Pons (tissue), 1 donor: ENCODE results near the gene SFXN1.

Experiments used
- DNase-seq: peaks from one replicate; pipeline ENCODE4 v3.0.0-alpha.2; 2016; ENCODE audit warnings: low spot score

SFXN1 gene

DNA sequence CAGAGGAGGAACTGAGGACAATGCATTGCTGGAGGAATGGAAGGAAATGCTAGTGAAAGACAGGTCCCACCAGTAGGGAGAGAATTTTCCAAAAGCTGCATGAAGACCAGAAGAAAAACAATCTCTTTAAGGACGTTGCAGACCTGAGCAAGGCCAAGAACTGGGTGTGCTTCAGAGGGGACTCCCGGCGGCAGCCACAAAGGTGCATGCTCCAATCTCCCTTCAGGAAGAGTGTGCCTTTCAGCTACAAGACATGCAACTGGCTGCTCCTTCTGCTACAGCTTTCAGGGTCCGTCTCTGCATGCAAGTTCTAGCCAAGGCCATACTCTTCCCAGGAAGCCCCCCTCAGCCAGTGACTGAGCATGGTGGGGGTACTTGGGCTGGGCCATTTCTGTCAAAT is 62.9 kb downstream of the SFXN1 start:
- DNase-seq: no peak

DNA sequence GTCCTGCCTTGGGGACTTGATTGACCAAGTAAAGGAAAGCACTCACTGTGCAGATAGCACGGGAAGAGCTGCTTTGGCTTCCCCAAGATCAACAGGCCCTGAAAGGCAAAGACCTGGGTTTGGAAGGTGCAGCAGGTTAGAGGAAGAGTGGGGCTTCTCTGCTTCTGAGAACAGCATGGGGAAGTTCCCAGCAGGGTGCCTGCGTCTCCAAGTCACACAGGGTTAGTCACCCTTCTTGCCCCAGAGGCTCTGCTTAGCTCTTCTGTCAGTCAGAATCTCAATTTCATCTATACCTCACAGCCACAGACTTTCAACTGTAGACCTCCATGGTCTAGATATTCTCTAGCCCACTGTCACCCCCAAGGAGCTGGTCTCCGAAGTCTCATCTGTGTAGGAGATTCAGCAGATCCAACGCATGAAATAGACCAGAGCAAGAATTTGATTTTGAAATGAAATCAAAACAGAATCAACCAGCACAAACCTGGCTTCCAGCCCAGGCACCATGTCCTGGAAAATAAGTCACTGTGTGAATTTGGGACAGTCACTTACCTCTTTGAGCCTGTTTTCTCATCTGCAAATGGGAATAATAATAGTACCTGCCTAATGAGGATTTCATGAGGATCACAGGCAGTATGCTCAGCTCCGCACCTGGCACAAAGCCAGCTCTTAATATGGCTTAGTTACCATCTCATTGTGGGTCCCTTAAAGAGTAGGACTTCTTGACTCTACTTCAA is 64.0 kb downstream of the SFXN1 start:
- no peak for DNase-seq

DNA sequence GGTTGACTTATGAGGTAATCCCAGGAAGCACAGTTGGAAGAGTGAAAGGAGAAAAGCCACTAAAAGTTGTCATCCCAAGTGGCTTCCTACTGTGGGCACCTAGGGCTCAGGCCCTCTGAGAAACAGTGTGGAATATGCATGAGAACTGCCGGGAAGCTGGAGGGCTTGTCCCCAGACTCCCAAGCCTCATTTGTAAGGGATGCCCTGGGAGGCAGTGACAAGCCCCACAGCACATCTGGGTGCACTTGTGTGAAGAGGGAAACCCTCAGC is 64.5 kb downstream of the SFXN1 start:
- DNase-seq: no peak

DNA sequence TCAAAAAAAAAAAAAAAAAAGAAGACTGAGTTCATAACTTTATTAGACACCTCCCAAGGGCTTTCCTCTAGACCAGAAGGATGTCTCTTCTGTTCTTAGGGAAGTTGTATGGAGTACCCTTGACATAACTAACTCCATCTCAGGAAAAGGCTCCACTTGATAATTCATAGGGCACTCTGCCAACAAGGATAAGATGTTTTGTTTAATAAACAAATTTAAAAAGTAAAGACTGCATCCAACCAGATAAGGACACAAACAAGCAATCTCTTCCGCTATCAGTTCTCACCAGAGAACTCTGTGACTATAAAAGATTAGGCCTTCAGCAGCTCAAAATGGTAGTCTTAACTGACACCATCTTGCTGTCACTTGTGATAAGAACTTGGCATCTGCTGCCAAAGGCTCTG is 65.8 kb downstream of the SFXN1 start:
- DNase-seq: no peak

DNA sequence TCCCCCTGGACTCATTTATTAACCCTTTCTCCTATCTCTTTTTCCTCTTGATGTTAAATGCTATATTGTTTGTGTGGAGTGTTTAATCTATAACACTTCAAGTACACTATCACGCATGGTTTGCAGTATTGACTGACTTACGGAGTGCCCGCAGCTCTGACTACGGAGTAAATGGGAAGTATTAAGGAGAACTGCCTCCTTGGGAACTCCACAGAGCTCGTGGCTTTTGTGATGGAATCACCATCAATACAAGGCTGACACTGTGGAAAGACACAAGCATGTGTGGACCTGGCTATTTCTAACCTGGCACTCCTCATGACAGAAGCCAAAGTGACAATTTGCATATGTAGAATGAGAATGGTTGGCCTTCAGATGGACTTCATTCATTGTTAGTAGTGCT is 66.2 kb downstream of the SFXN1 start:
- no peak for DNase-seq

DNA sequence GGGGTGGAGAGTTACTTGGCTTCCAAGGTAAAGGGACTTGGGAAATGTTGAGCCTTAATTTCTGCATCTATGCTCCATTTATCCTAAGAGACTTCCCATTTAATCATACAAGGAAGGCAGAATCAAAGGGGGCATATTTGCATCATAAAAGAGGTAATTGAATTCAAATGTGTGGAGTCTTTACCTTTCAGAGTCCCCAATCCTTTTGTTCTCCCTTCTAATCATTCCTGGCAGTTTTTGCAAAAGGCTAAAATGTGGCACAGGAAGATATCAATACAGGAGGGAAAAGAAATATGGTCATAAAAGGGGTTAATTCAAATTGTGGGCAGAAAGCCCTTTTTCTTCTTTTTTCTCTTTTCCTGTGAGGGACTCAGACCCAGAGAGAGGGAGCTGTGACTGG is 69.5 kb downstream of the SFXN1 start:
- DNase-seq: no peak

DNA sequence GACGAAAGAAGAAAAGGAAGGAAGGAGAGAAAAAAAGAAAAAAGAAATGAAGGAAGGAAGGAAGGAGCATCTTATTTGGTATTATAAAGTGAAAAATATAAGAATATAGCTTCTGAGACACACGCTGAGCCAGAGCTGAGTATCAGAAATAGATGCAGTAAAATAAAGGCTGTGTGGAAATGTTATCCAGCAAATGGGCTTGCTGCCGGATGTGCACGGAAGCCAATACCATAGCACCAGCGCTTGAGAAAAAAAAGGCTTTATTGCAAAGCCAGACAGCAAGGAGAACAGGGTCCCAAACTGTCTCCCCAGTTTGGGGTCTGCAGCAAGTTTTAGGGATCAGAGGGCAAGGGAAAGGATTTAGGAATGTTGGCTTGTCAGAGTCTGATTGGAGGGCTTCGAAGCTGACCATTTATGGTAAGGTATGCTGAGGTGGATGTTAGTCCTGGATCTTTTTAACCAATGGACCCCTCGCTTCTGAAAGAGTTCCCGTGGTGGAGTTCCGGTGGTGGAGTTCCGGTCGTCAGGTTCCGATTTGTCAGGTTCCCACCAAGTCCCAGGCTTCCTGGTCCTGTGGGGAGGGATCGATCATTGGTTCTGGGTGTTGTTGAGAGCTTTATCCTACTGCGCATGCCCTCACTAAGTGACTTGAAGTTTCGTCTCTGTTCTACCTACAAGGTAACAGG is 70.4 kb downstream of the SFXN1 start:
- DNase-seq: no peak

DNA sequence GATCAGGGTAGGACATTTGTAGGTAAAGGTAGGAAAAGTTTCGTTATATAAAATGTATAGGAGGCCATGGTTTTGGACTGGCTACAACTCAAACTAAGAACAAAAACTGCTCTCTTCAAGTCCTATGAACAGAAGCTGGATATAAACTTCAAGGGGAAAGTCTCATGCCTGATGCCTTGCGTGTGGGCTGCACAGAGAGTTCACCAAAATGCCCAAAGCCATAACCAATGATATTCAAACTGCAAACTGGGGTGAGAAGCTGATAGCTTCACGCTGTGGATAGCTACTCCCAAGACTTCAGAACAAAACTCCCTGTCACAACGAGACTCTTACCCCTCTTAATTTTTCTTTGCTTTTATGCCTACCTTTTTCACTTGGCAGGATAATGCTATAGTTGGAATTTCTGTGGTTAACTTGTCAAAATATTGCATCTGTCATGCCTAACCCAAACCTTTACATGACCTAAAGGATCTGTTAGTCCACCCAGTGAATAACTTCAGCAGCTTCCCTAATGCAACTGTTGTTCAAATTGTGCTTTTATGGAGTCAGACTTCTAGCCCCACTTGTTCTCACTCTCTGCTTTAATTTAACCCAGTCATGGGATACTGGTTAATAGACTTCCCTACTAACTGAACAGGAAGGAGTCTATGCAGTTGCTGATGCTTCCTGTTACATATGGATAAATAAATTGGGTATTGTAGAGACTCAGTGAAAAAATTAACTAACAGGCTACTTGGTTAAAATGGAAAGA is 71.9 kb downstream of the SFXN1 start:
- DNase-seq: no peak

DNA sequence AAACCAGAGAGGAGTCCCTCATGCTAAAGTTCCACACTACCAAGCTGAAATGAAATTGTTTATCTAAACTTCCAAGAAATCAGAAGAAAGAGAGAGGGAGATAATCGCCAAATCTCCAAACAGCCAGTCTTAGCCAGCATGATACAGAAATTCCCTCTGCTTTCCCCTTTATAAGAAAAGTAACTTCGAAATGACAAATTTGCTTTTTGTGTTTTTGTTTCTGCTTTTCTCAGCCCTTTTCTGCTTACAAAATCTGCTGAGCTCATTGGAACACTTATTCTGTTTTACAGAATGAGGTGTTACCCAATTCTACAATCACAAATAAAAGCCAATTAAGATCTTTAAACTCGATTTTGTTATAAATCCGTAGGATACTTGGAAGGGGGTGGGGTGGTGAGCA is 72.9 kb downstream of the SFXN1 start:
- no peak for DNase-seq

DNA sequence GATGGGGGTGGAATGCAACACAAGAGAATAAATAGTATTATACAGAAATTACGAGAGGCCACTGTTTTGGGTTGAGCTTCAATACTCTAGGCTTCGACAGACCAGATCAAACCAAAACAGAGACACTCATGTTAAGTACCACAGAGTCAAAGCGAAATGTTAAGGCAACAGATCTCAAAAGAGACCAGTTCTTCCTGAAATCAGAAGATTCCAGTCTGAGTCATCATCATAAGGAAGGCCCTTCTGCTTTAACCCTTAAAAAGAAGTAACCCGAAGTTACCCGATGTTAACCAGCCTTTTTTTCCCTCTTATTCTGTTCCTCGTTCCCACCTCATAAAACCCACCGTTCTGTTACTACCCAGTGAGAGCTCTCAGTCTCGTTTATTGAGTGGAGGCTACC is 75.9 kb downstream of the SFXN1 start:
- DNase-seq: no peak

DNA sequence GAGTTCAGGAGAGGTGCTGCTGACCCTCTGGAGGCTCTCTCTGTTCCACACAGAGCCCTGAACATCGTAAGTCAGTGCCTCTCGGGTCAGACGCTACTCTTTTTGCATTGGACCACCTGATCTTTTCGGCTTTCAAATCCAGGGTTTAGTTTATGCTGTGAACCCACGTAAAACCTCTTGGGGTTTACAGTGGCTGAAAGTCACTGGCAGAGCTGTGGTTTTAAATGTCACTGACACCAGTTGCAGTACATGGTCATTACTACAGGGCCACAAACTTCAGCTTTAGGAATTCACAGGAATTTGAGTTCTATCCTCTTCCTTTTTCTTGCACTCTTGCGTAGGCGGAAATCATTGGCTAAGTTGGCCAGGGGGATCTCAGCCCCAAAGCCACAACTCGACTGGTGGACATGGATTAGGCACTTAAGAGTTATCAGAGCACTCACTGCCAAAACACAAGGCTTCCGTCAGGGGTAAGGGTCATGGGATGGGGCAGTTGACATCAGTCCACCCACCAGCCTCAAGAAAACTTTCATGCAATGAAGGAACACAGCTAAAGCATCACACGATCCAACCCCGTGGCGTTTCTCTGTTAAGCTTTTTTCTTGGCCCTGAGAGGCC is 76.9 kb downstream of the SFXN1 start:
- no peak for DNase-seq

DNA sequence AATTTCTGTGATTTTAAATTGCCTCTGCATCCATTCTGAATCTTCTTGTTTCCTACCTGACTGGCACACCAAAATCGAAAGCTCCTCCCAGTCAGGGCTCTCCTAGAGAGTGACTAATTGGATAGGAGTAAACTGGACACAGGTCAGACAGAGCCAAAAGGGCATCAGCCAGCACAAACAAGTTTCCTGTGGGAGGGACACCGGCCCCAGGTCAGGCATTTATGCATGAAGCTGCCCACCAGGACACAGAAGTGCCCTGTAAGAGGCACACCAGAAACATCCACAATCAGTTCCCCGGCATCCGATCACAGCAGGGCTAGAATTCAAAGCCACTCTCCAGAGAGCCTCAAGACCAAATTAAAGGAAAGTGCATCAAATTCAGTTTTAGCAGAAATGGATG is 78.4 kb downstream of the SFXN1 start:
- no peak for DNase-seq

DNA sequence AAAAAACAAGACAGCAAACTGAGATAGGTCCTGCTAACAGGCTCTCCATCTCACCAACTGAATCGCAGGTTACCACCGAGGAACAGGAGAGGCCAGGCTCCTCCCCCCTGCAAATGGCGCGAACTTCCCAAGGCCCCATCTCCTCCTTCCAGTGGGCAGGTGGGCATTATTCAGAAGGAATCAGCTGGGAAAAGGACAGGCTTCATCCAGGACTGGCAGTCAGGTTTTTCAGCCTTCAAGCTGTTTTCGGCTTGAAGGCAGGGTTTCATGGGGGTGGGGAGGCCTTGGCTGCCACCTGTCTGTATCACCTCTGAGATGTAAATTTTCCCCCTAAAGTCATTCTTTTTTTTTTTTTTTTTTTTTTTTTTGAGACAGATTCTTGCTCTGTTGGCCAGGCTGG is 79.4 kb downstream of the SFXN1 start:
- DNase-seq: no peak

DNA sequence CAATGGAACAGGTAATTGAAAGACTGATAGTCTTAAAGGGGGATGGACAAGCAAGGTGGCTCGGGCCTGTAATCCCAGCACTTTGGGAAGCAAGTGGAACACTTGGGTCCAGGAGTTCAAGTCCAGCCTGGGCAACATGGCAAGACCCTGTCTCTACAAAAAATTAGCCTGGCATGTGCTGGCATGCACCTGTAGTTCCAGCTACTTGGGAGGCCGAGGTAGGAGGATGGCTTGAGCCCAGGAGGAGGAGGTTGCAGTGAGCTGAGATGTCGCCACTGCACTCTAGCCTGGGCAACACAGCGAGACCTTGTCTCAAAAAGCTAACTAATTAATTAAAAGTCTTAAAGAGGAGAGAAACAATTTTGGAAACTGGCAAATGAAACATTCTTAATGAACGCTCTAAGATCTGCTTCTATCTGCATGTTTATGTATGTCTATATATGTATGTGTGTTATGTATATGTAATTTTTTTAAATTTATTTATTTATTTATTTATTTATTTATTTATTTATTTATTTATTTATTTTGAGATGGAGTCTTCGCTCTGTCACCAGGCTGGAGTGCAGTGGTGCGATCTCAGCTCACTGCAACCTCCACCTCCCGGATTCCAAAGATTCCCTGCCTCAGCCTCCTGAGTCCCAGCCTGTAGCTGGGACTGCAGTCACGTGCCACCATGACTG is 80.6 kb downstream of the SFXN1 start:
- DNase-seq: no peak

DNA sequence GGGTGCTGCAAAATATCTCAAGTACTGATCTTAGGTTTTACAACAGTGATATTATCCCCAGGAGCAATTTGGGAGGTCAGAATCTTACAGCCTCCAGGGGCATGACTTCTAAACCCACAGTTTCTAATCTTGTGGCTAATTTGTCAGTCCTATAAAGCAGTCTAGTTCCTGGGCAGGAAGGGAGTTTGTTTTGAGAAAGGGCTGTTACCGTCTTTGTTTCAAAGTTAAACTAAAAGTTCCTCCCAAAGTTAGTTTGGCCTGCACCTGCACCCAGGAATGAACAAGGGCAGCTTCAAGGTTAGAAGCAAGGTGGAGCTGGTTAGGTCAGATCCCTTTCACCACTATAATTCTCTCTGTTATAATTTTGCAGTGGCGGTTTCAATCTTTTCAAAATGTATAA is 81.7 kb downstream of the SFXN1 start:
- no peak for DNase-seq

DNA sequence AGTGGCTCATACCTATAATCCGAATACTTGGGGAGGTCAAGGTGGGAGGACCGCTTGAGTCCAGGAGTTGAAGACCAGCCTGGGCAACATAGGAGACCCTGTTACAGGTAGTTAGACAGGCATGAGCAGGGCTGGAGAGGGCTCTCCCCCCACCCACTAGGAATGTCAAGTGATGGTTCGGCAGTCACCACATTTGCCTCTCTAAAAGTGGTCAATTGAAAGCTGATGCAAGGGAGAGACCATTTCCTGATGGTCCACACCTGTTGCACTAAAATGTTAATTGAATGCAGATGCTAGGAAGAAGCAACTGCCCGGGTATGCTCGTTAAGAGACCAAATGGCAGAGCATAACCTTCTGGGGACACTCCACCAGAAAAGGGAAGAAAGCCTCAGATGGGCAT is 82.7 kb downstream of the SFXN1 start:
- no peak for DNase-seq

DNA sequence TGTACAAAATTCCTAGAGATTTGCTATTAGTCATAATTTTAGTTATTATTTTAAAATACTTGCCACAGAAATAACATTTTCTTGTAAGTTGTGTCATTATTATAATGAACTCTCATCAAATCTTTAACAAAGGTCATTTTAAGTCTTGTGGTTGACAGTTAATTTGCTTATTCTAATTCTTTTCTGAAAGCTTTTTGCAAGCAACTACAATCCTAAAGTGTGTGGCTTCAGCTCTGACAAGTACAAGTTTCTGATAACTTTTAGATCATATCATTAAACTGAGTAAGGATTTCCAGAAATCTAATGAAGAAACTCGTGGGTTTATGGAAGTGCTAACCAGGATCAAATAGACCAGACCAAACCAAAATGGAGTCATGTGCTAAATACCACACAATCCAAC is 86.4 kb downstream of the SFXN1 start:
- no peak for DNase-seq

DNA sequence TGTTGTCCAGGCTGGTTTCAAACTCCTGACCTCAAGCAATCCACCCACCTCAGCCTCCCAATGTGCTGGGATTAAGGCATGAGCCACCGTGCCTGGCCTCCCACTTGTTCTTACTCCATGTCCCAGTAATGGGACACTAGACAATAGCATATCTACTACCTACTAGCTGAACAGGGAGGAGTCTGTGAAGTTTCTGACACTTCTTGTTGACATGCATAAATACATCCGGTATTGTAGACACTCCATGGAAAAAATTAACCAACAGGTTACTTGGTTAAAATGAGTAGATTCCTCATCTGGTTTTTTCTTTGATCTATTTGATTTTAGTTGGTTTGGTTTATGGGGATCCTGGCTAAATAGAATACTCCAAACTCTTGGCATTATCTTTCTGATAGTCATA is 88.3 kb downstream of the SFXN1 start:
- no peak for DNase-seq

DNA sequence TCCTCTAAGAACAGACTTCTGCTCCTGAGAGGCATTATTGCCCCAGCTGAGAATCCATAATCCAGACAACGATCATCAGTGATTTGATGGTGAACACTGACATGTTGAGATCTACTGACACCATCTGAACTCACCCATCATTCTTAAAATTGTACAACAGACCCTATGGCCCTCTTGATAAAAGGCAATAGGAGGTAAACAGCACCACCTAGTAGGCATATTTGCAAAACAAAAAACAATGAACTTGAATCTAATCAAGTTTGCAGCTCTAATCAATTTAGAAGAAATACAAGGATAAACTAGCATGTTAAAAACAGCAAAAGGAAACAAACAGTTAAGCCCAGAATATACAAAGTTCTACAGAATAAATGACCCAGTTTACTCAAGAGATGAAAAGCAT is 89.6 kb downstream of the SFXN1 start:
- no peak for DNase-seq

DNA sequence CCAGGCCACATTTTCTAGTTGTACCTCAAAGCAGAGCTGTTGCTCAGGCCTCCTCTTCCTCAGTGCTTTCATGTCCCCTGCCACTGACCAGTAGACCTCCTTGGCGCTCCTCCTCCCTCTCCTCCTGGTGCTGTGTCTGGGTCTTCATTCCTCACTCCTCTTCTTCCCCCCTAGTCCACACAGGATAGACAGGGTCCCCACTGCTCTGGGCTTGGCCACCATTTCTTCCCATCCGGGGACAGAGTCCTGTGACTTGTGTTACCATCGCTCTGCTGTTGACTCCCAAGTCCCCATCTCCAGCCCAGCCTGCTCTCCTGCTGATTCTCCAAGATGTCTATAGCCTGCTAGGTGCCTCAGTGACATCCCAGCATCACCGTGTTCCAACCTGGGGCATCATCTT is 91.3 kb downstream of the SFXN1 start:
- DNase-seq: no peak

DNA sequence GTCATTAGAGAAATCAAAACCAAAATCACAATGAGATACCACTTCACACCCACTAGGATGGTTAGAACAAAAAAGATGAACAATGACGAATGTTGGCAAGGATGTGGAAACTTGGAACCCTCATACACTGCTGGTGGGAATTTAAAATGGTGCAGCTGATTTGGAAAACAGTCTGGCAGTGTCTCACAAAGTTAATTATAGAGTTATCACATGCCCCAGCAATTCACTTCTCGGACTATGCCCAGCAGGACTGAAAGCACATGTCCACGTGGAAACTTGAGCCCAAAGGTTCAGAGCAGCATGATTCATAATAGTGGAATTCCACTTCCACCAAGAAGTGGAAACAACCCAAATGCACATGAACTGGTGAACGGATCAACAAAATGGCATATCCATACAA is 94.5 kb downstream of the SFXN1 start:
- no peak for DNase-seq

DNA sequence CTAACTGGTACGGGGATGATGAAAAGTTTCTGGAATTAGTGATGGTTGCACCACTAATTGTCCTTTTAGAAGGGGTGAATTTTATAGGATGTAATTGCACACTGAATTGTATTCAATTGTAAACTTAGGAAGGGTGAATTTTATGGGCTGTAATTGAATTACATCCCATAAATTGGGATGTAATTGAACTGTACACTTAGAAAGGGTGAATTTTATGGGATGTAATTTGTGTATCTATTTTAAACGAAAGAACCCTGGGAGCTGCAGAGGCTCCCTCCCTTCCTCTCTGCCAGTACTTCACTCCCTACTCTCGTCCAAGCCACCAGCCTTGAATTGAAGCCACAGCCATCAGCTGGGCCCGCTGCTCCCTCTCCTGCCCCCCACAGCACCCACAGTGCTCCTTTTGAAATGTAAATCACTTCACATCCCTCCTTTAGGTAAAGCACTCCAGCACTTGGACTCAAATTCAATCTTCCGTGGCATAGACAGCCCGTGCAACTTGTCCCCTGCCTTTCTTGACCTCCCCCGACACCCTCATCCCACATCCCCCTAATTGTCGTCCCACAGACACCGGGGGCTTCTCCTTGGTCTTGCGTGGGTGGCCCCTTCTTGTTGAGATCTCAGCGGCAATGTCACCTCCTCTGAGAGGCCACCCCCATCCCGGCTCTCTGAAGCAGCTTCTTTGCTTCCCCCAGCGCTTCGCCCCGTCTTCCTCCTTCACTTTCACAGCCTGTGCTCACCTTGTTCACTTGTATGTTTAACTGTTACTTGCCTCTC is 95.3 kb downstream of the SFXN1 start:
- DNase-seq: no peak
